K562 treated with DMSO at 1 percent for 48 hours (cell line): ENCODE data around the gene OR52A5. TPM values are rescaled to one million over a fixed set of nuclear protein-coding genes. Genes with fewer than 3 reads are reported as not detected.

Experiments used
- total RNA-seq: library from RNA; unstranded; fragments of 300-600 nt; gene quantifications from 2 replicates; pipeline ENCODE4 v1.2.3, GENCODE V29; 2022; ENCODE audit warnings: low replicate concordance; ENCODE audit errors: extremely low read depth

Gene OR52A5
- not detected in 2 replicates for total RNA-seq

GRCh38 chr11:5137996-5138395 is at the start of gene OR52A5:
TSS of gene OR52A5 (minus strand) at chr11:5138356. CDS start at chr11:5132642, 5,714 bp downstream.

GRCh38 chr11:5154657-5155056 is 16.5 kb upstream of the OR52A5 start, which contains the start of gene OR52A1:
TSS of gene OR52A1 (minus strand) at chr11:5154757. CDS start at chr11:5152369, 2,388 bp downstream.

Other genes with a start within 250 kb of the OR52A5 start
- gene OR51A7, start 234.6 kb downstream of the OR52A5 start, total RNA-seq: not detected in 2 replicates
- not detected in 2 replicates for gene OR51G2, start 219.0 kb downstream of the OR52A5 start, total RNA-seq
- not detected in 2 replicates for gene OR51G1, start 214.0 kb downstream of the OR52A5 start, total RNA-seq
- not detected in 2 replicates for gene OR51A4, start 190.8 kb downstream of the OR52A5 start, total RNA-seq
- not detected in 2 replicates for gene OR51A2, start 182.6 kb downstream of the OR52A5 start, total RNA-seq
- gene OR51L1, start 143.5 kb downstream of the OR52A5 start, total RNA-seq: not detected in 2 replicates
- not detected in 2 replicates for gene OR52J3, start 91.8 kb downstream of the OR52A5 start, total RNA-seq
- gene OR52E2, start 78.7 kb downstream of the OR52A5 start, total RNA-seq: not detected in 2 replicates
- gene OR52E1, start 68.8 kb downstream of the OR52A5 start, total RNA-seq: not detected in 2 replicates
- not detected in 2 replicates for gene OR52A1, start 16.4 kb upstream of the OR52A5 start, total RNA-seq
- gene OR51V1, start 62.3 kb upstream of the OR52A5 start, total RNA-seq: not detected in 2 replicates
- gene HBB, start 88.7 kb upstream of the OR52A5 start, total RNA-seq: not detected in 2 replicates
- gene HBD, start 96.1 kb upstream of the OR52A5 start, total RNA-seq: not detected in 2 replicates
- gene HBG1, start 111.5 kb upstream of the OR52A5 start, total RNA-seq: not detected in 2 replicates
- 3,082 TPM in 1 of 2 replicates, not detected in the other for gene HBG2, start 116.4 kb upstream of the OR52A5 start, total RNA-seq
- not detected in 2 replicates for gene HBE1, start 131.6 kb upstream of the OR52A5 start, total RNA-seq
- not detected in 2 replicates for gene OR51B4, start 163.6 kb upstream of the OR52A5 start, total RNA-seq
- gene OR51B2, start 185.9 kb upstream of the OR52A5 start, total RNA-seq: not detected in 2 replicates
- not detected in 2 replicates for gene OR51B5, start 205.2 kb upstream of the OR52A5 start, total RNA-seq
- gene OR51B6, start 213.2 kb upstream of the OR52A5 start, total RNA-seq: not detected in 2 replicates
- not detected in 2 replicates for gene OR51M1, start 245.5 kb upstream of the OR52A5 start, total RNA-seq